Skeletal muscle tissue (tissue), 4 donors: ENCODE measurements around the gene KRTAP5-3. TPM values are rescaled to one million over a fixed set of nuclear protein-coding genes. Genes with fewer than 3 reads are reported as not detected.
"Not testable (repeated sequence)": the region's sequence is repeated elsewhere in the genome, so short reads cannot be mapped to it uniquely, and the experiment has no call there.

Source experiments
- H3K27ac ChIP-seq: one replicate; pipeline ENCODE4 v1.7.0; 2013; ENCODE audit warnings: mild to moderate bottlenecking, low read depth, low read length, inconsistent platforms
- H3K27me3 ChIP-seq, 3 donors: one replicate each; pipeline ENCODE4 v1.7.0; 2013; ENCODE audit warnings: low read length in 3 of 3; ENCODE audit not compliant: control insufficient read depth in 3 of 3, insufficient read depth in 3 of 3
- H3K36me3 ChIP-seq, 3 donors: one replicate each; pipeline ENCODE4 v1.7.0; 2013; ENCODE audit warnings: low read length in 3 of 3; ENCODE audit not compliant: control insufficient read depth in 3 of 3, insufficient read depth in 3 of 3
- H3K4me1 ChIP-seq, 3 donors: one replicate each; pipeline ENCODE4 v1.7.0; 2013; ENCODE audit warnings: low read length in 3 of 3, mild to moderate bottlenecking in 3 of 3; ENCODE audit not compliant: control insufficient read depth in 3 of 3, insufficient read depth in 3 of 3
- H3K4me3 ChIP-seq, 3 donors: one replicate each; pipeline ENCODE4 v1.7.0; 2013; ENCODE audit warnings: low read length in 3 of 3
- H3K9ac ChIP-seq, 3 donors: one replicate each; pipeline ENCODE4 v1.7.0; 2013; ENCODE audit warnings: low read length in 3 of 3, mild to moderate bottlenecking in 3 of 3, moderate library complexity in 2 of 3, low read depth in 1 of 3
- H3K9me3 ChIP-seq, 3 donors: one replicate each; pipeline ENCODE4 v1.7.0; 2013; ENCODE audit warnings: low read length in 3 of 3; ENCODE audit not compliant: control insufficient read depth in 3 of 3
- total RNA-seq: library from RNA; depleted of rRNA; stranded (reverse); fragments of >200 nt; gene quantifications from one replicate; pipeline ENCODE4 v1.2.3, GENCODE V29; 2014
- donor health status: Osteomylitis.

The KRTAP5-3 gene
- total RNA-seq, 1 donor from 2014 or later = not detected

DNA sequence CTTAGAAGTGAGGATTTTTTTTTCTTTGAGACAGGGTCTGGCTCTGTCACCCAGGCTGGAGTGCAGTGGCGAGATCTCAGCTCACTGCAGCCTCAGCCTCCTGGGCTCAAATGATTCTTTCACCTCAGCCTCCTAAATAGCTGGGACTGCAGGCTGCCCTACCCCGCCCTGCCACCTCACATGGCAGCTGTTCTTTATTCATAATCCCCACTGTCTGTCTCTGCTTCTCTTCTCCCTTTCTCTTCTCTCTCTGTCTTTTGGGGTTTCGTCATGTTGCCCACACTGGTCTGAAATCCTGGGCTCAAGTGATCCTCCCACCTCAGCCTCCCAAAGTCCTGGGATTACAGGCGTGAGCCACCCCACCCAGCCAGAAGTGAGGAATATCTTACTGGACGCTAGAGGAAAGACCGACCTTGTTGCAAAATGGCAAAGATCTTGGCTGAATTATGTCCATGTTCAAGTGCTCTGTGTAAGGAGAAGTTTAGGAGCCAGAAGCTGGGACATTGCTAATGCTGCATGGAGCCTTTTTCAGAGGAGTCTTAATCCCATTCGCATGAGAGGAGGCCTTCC is 43.2 kb upstream of the KRTAP5-3 start:
- no peak overlapping the region for H3K27ac ChIP-seq
- no peaks in the 10 kb centered on the region for H3K36me3 ChIP-seq
- H3K4me1 ChIP-seq = peaks cover 0 to 4% (median 0%) of the 10 kb centered on the region in 3 donors
- peaks cover 13 to 28% (median 20%) of the 10 kb centered on the region in 3 donors for H3K27me3 ChIP-seq
- no peaks in the 10 kb centered on the region for H3K9me3 ChIP-seq
- no peak overlapping the region for H3K4me3 ChIP-seq
- H3K9ac ChIP-seq = no peak overlapping the region

DNA sequence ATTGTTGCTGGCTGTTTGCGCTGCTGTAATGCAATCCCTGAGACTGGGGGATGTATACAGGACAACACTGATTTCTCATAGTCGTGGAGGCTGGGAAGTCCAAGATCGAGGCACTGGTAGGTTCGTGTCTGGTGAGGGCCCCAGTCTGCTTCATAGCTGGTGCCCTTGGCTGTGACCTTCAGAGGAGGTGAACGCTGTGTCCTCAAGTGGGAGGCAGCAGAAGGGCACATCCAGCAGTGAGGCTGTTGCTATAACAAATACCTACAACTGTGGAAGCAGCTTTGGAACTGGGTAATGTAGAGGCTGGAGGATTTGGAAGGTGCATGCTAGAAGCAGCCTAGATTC is 42.6 kb upstream of the KRTAP5-3 start:
- H3K27me3 ChIP-seq = peaks cover 9 to 22% (median 17%) of the 10 kb centered on the region in 3 donors
- H3K4me3 ChIP-seq = no peak overlapping the region
- no peak overlapping the region for H3K9ac ChIP-seq
- H3K27ac ChIP-seq = no peak overlapping the region
- H3K9me3 ChIP-seq = no peaks in the 10 kb centered on the region
- H3K36me3 ChIP-seq = no peaks in the 10 kb centered on the region
- H3K4me1 ChIP-seq = peaks cover 0 to 4% (median 0%) of the 10 kb centered on the region in 3 donors

GRCh38 chr11:1650034-1650917 is 42.0 kb upstream of the KRTAP5-3 start:
- Histone ChIP-seq H3K9ac (no peak overlapping the region), H3K27ac (no peak overlapping the region), H3K27me3 (peaks cover 3 to 20% (median 11%) of the 10 kb centered on the region in 3 donors), H3K4me3 (no peak overlapping the region), H3K9me3 (no peaks in the 10 kb centered on the region), H3K36me3 (no peaks in the 10 kb centered on the region), H3K4me1 (peaks cover 0 to 4% (median 0%) of the 10 kb centered on the region in 3 donors)

DNA sequence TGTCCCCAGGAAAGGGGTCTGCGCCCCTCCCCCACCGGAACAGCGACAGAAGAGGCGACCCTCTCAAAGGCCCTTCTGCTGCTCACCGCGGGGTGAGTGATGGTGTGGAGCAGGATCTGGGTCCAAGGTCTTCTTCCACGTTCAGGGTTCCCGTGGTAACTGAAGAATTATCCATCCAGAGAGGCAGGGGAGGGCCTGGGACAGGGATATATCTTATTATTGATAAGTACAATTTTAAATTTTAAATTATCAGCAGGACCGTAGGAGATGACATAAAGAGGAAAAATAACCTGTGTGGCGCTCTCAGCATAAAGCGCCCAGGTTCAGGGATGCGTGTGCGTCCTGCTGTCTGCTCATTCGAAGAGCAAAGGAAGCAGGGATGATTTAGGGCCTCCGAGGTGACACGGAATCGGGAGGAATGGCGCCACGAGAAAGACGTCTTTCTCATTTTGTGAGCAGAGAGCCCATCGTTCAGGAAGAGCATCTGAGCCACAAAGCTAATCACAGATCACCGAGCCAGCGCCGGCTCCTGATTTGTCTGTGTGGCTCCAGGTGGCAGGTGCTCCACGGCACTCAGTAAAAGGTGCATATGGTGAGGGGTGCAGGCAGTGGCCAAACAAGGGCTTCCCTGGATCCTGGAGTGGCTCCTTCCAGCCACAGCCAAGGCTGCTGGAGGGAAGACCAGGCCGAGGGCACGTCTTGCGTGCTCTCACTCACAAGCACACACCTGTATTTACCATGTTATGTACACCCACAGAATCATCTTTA is 40.6 kb upstream of the KRTAP5-3 start:
- Histone ChIP-seq H3K4me3 (no peak overlapping the region), H3K9ac (no peak overlapping the region), H3K27ac (no peak overlapping the region), H3K9me3 (no peaks in the 10 kb centered on the region), H3K27me3 (peaks cover 0 to 16% (median 5%) of the 10 kb centered on the region in 3 donors), H3K36me3 (no peaks in the 10 kb centered on the region), H3K4me1 (peaks cover 0 to 4% (median 0%) of the 10 kb centered on the region in 3 donors)

- Histone ChIP-seq H3K4me3 (no peak overlapping the region), H3K27me3 (peaks cover 0 to 16% (median 5%) of the 10 kb centered on the region in 3 donors), H3K9me3 (no peaks in the 10 kb centered on the region), H3K27ac (no peak overlapping the region), H3K9ac (no peak overlapping the region), H3K4me1 (peaks cover 0 to 3% (median 0%) of the 10 kb centered on the region in 3 donors), H3K36me3 (no peaks in the 10 kb centered on the region)
These were observed 39.8 kb upstream of the KRTAP5-3 start for GRCh38 chr11:1647901-1648652.

DNA sequence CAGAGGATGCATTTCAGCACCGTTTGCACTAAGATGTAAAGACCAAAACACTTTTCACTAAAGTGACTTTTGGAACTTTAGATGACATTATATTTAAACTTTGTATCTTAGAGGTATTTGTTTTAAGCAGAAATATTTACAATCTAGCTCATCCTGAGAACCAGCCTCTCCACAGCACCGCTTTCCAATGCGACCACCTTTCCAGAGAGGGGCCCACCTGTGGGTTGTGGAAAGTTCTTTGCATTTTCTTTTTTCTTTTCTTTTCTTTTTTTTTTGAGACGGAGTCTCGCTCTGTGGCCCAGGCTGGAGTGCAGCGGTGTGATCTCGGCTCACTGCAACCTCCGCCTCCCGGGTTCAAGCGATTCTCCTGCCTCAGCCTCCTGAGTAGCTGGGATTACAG is 38.3 kb upstream of the KRTAP5-3 start:
- H3K27me3 ChIP-seq = peaks cover 0 to 16% (median 6%) of the 10 kb centered on the region in 3 donors
- not testable (repeated sequence) for H3K9me3 ChIP-seq, H3K27ac ChIP-seq, H3K9ac ChIP-seq, H3K36me3 ChIP-seq, H3K4me1 ChIP-seq, H3K4me3 ChIP-seq

GRCh38 chr11:1645357-1645821 is 37.1 kb upstream of the KRTAP5-3 start:
- peaks cover 1 to 21% (median 6%) of the 10 kb centered on the region in 3 donors for H3K27me3 ChIP-seq
- H3K4me1 ChIP-seq = no peaks in the 10 kb centered on the region
- H3K9me3 ChIP-seq = no peaks in the 10 kb centered on the region
- no peak overlapping the region for H3K9ac ChIP-seq
- H3K27ac ChIP-seq = no peak overlapping the region
- H3K4me3 ChIP-seq = no peak overlapping the region
- H3K36me3 ChIP-seq = no peaks in the 10 kb centered on the region

GRCh38 chr11:1644601-1645356 is 36.5 kb upstream of the KRTAP5-3 start:
- H3K4me1 ChIP-seq = peaks cover 0 to 5% (median 0%) of the 10 kb centered on the region in 3 donors
- peaks cover 7 to 27% (median 9%) of the 10 kb centered on the region in 3 donors for H3K27me3 ChIP-seq
- H3K9me3 ChIP-seq = no peaks in the 10 kb centered on the region
- H3K27ac ChIP-seq = no peak overlapping the region
- no peak overlapping the region for H3K9ac ChIP-seq
- no peak overlapping the region for H3K4me3 ChIP-seq
- H3K36me3 ChIP-seq = no peaks in the 10 kb centered on the region

DNA sequence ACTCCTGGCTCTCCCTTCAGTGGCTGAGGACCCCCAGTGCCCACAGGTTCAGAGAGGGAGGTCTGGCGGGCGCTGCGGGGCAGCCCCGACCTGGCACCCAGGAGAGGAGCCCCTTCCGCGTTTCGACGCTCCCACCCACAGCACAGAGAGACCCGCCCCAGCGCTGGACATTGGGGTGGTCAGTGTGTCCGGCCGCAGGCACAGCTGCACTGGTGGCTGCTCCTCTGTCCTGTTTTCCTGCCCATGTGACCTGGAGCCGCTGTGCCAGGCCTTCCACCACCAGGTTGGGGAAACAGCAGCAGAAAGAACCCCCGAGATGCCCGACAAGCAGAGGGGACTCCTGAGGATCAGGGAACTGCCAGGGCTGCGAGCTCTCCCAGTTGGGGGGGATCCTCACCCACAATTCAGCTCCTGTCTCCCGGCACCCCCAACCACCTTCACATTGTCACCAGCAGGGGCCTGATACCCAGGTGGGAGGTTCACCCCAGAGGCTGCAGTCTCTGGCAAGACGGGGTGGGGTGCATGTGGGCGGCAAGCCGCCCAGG is 35.0 kb upstream of the KRTAP5-3 start:
- H3K9ac ChIP-seq = no peak overlapping the region
- peaks cover 0 to 9% (median 0%) of the 10 kb centered on the region in 3 donors for H3K4me1 ChIP-seq
- no peaks in the 10 kb centered on the region for H3K36me3 ChIP-seq
- no peaks in the 10 kb centered on the region for H3K9me3 ChIP-seq
- no peak overlapping the region for H3K27ac ChIP-seq
- H3K4me3 ChIP-seq = no peak overlapping the region
- H3K27me3 ChIP-seq = peaks cover 14 to 28% (median 17%) of the 10 kb centered on the region in 3 donors
